DND-41 (cell line): ENCODE measurements around the gene PET100.

Experiments
- ATAC-seq: fragments of 200-7000 bp; cut with Tn5 transposase; 3 replicates; pipeline ENCODE4 v1.9.1; 2021; ENCODE audit warnings: low read depth; ENCODE audit not compliant: insufficient read depth
- DNase-seq: peaks from one replicate; pipeline ENCODE4 v3.0.0-alpha.2; 2020
- H2AFZ ChIP-seq: 2 replicates; pipeline ENCODE4 v1.6.0; 2012; ENCODE audit warnings: low read depth, low read length
- H3K27ac ChIP-seq: 2 replicates; pipeline ENCODE4 v1.5.1; 2012; ENCODE audit warnings: low read length, inconsistent platforms
- H3K27me3 ChIP-seq: fragments of 200-600 bp; sonication (generic); 2 replicates; pipeline ENCODE4 v1.6.0; 2012; ENCODE audit warnings: low read length, mild to moderate bottlenecking, inconsistent platforms; ENCODE audit not compliant: insufficient read depth, poor library complexity
- H3K36me3 ChIP-seq: 2 replicates; pipeline ENCODE4 v1.5.1; 2012; ENCODE audit warnings: low read length, inconsistent platforms; ENCODE audit not compliant: insufficient read depth
- H3K4me1 ChIP-seq: 2 replicates; pipeline ENCODE4 v1.5.1; 2012; ENCODE audit warnings: mild to moderate bottlenecking, low read length; ENCODE audit not compliant: insufficient read depth
- H3K4me2 ChIP-seq: 2 replicates; pipeline ENCODE4 v1.6.0; 2012; ENCODE audit warnings: mild to moderate bottlenecking, moderate library complexity, low read length, inconsistent platforms; ENCODE audit not compliant: insufficient read depth
- H3K4me3 ChIP-seq, 2 experiments: fragments of 200-600 bp in 1 of 2; shearing (Covaris generic) in 1 of 2; 2 replicates each; pipeline ENCODE4 v1.5.1; 2012 to 2016; ENCODE audit warnings: inconsistent platforms in 2 of 2, low read length in 2 of 2, mild to moderate bottlenecking in 2 of 2, low read depth in 1 of 2, moderate library complexity in 1 of 2
- H3K79me2 ChIP-seq: 2 replicates; pipeline ENCODE4 v1.6.0; 2012; ENCODE audit warnings: low read length, inconsistent platforms; ENCODE audit not compliant: insufficient read depth
- H3K9ac ChIP-seq: 2 replicates; pipeline ENCODE4 v1.6.0; 2012; ENCODE audit warnings: low read depth, mild to moderate bottlenecking, inconsistent platforms, low read length, moderate library complexity
- H3K9me3 ChIP-seq: 2 replicates; pipeline ENCODE4 v1.5.1; 2012; ENCODE audit warnings: low read length, moderate library complexity, mild to moderate bottlenecking, inconsistent platforms; ENCODE audit not compliant: insufficient read depth, severe bottlenecking
- H4K20me1 ChIP-seq: 2 replicates; pipeline ENCODE4 v1.6.0; 2012; ENCODE audit warnings: low read length; ENCODE audit not compliant: insufficient read depth
- EZH2 ChIP-seq: IDR thresholded peaks from 3 replicates; pipeline ENCODE4 v1.6.1; 2012; ENCODE audit warnings: borderline replicate concordance, low read depth, mild to moderate bottlenecking, moderate library complexity, low read length, inconsistent platforms; ENCODE audit not compliant: severe bottlenecking
- TF ChIP-seq, protein P1 (sequence below): IDR thresholded peaks from 2 replicates; pipeline ENCODE4 v1.5.1; 2012; ENCODE audit warnings: borderline replicate concordance, low read length, moderate library complexity, mild to moderate bottlenecking; ENCODE audit not compliant: poor library complexity, severe bottlenecking; ENCODE audit errors: extremely low read depth

PET100 gene

GRCh38 chr19:7654401-7654800 lies 24.8 kb downstream of the PET100 start:
- no peak for DNase-seq
- Histone ChIP-seq H3K4me2 (no peak overlapping the region), H3K4me1 (peaks cover 21% of the 10 kb centered on the region), H2AFZ (no peak overlapping the region), H3K9me3 (no peaks in the 10 kb centered on the region), H3K4me3 (no peak overlapping the region), H3K27ac (no peak overlapping the region), H3K36me3 (no peaks in the 10 kb centered on the region), H3K9ac (no peak overlapping the region), H3K27me3 (no peaks in the 10 kb centered on the region), H3K79me2 (no peaks in the 10 kb centered on the region), H4K20me1 (no peaks in the 10 kb centered on the region)
- TF ChIP-seq, protein P1, sequence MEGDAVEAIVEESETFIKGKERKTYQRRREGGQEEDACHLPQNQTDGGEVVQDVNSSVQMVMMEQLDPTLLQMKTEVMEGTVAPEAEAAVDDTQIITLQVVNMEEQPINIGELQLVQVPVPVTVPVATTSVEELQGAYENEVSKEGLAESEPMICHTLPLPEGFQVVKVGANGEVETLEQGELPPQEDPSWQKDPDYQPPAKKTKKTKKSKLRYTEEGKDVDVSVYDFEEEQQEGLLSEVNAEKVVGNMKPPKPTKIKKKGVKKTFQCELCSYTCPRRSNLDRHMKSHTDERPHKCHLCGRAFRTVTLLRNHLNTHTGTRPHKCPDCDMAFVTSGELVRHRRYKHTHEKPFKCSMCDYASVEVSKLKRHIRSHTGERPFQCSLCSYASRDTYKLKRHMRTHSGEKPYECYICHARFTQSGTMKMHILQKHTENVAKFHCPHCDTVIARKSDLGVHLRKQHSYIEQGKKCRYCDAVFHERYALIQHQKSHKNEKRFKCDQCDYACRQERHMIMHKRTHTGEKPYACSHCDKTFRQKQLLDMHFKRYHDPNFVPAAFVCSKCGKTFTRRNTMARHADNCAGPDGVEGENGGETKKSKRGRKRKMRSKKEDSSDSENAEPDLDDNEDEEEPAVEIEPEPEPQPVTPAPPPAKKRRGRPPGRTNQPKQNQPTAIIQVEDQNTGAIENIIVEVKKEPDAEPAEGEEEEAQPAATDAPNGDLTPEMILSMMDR, result no peak
- TF ChIP-seq EZH2, result no peak
- ATAC-seq, result no peak

- Histone ChIP-seq H3K9me3 (no peaks in the 10 kb centered on the region), H3K27me3 (no peaks in the 10 kb centered on the region), H3K79me2 (no peaks in the 10 kb centered on the region), H4K20me1 (no peaks in the 10 kb centered on the region), H2AFZ (no peak overlapping the region), H3K4me2 (no peak overlapping the region), H3K36me3 (no peaks in the 10 kb centered on the region), H3K4me3 (no peak overlapping the region), H3K9ac (no peak overlapping the region), H3K27ac (no peak overlapping the region), H3K4me1 (peaks cover 21% of the 10 kb centered on the region)
- no peak for DNase-seq
- ATAC-seq, result no peak
- no peak for TF ChIP-seq EZH2
- TF ChIP-seq, protein P1, result no peak
Observed at GRCh38 chr19:7655581-7655980, 26.0 kb downstream of the PET100 start.

DNA sequence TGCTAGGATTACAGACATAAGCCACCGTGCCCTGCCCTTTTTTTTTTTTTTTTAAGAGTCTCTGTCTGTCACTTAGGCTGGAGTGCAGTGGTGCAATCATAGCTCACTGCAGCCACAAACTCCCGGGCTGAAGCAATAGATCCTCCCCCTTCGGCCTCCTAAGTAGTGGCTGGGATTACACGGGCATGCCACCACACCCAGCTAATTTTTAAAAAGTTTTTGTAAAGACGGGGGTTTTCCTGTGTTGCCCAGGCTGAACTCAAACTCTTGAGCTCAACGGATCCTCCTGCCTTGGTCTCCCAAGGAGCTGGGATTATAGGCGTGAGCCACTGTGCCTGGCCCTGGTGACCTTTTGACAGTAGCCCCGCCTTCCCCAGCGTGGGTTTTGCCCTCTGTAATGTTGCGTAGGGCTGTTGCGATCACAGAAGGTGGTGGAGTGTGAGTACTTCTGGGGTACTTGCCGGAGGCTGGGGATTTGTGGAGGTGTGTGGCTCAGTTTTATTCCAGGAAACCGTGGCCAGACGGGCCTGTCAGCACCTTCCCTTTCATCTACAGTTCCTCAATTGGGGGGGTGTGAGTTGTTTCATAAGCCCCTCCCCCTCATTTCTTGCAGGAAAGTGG lies 27.6 kb downstream of the PET100 start:
- no peaks in the 10 kb centered on the region for H3K36me3 ChIP-seq
- no peaks in the 10 kb centered on the region for H3K9me3 ChIP-seq
- peak; percentile 33 for DNase-seq
- no peaks in the 10 kb centered on the region for H3K27me3 ChIP-seq
- no peak for ATAC-seq
- no peaks in the 10 kb centered on the region for H3K79me2 ChIP-seq
- no peak overlapping the region for H3K4me3 ChIP-seq
- no peak overlapping the region for H3K9ac ChIP-seq
- no peak overlapping the region for H3K4me2 ChIP-seq
- no peak overlapping the region for H2AFZ ChIP-seq
- H4K20me1 ChIP-seq, result no peaks in the 10 kb centered on the region
- peaks cover 19% of the 10 kb centered on the region for H3K4me1 ChIP-seq
- H3K27ac ChIP-seq, result no peak overlapping the region
- TF ChIP-seq, protein P1, result no peak
- no peak for TF ChIP-seq EZH2
